Esophagus squamous epithelium (tissue), 5 donors: Measurements from ENCODE around the gene HYAL3. TPM values are rescaled to one million over a fixed set of nuclear protein-coding genes. Genes with fewer than 3 reads are reported as not detected.

ENCODE experiments used
- DNase-seq: peaks from one replicate; lab custom pipeline; 2025; lab: John Stamatoyannopoulos, UW
- H3K27ac ChIP-seq, 4 donors: fragments of 200-600 bp; sonication (generic); one replicate each; pipeline ENCODE4 v1.5.1; 2016 to 2019; ENCODE audit warnings: mild to moderate bottlenecking in 1 of 4
- H3K27me3 ChIP-seq, 4 donors: fragments of 200-600 bp; sonication (generic); 1 replicate in 3 of 4; 2 replicates in 1 of 4; pipeline versions ENCODE4 v1.5.1 to v1.6.0; 2017 to 2021; ENCODE audit warnings: antibody characterized with exemption in 1 of 4
- H3K36me3 ChIP-seq, 3 donors: fragments of 200-600 bp; sonication (generic); one replicate each; pipeline ENCODE4 v1.5.1; 2016 to 2019
- H3K4me1 ChIP-seq, 3 donors: fragments of 200-600 bp; sonication (generic); one replicate each; pipeline ENCODE4 v1.5.1; 2017 to 2019
- H3K4me3 ChIP-seq, 4 donors: fragments of 200-600 bp; sonication (generic); 1 replicate in 3 of 4; 2 replicates in 1 of 4; pipeline ENCODE4 v1.5.1; 2016 to 2019; ENCODE audit warnings: mild to moderate bottlenecking in 2 of 4, moderate library complexity in 1 of 4
- H3K9me3 ChIP-seq, 3 donors: fragments of 200-600 bp; sonication (generic); one replicate each; pipeline ENCODE4 v1.5.1; 2016 to 2019
- CTCF ChIP-seq, 6 experiments: fragments of 450-650 bp in 4 of 6; fragments of 200-600 bp in 2 of 6; sonication (generic) in 2 of 6; IDR thresholded peaks; one replicate each; pipeline ENCODE4 v1.5.1; 2016 to 2019; ENCODE audit warnings: antibody characterized with exemption in 6 of 6, mild to moderate bottlenecking in 4 of 6, moderate library complexity in 4 of 6
- POLR2A ChIP-seq, 4 donors: fragments of 450-650 bp; IDR thresholded peaks; one replicate each; pipeline ENCODE4 v1.6.1; 2017; ENCODE audit warnings: antibody characterized with exemption in 4 of 4, mild to moderate bottlenecking in 4 of 4, moderate library complexity in 3 of 4
- WGBS, 2 donors: methylation state at CpG; one replicate each; pipeline ENCODE4 v1.1.5; 2018; 5-methylcytosine and 5-hydroxymethylcytosine counted together
- intact Hi-C: fragments of 100-400 bp; cut with DNase I; formaldehyde crosslinking; loops from one replicate; pipeline ENCODE4 v1.15.0; 2022
- total RNA-seq, 4 donors: library from RNA; depleted of rRNA; stranded (reverse); fragments of >200 nt; gene quantifications; one replicate each; pipeline ENCODE4 v1.1.0, GENCODE V29; 2016
- donor health status: DM: yes; HTN: yes; CAD: no.

The HYAL3 gene
- total RNA-seq, 4 donors from 2014 or later, result 5.3 to 7.9 (median 5.8) TPM

- intact Hi-C loops, result no loop called here
- WGBS, 2 donors, result 37 to 53% methylated on average over 5 of the region's 5 CpGs
- H3K4me3 ChIP-seq, result peak overlapping the region in 1 of 4 donors; percentile 12
Observed at GRCh38 chr3:50334339-50335075, 35.3 kb upstream of the HYAL3 start.

GRCh38 chr3:50333744-50334328 is 34.6 kb upstream of the HYAL3 start:
- 42 to 73% methylated on average over 9 to 10 of the region's 12 CpGs for WGBS, 2 donors
- Histone ChIP-seq H3K4me1 (peaks cover 48 to 70% (median 51%) of the 10 kb centered on the region in 3 donors), H3K27ac (peak overlapping the region; percentile 96 to 100 (median 98))

More at GRCh38 chr3:50334339-50335075, 35.3 kb upstream of the HYAL3 start:
- Histone ChIP-seq H3K9me3 (no peaks in the 10 kb centered on the region), H3K36me3 (peaks cover 22 to 42% (median 26%) of the 10 kb centered on the region in 3 donors), H3K27me3 (no peaks in the 10 kb centered on the region), H3K27ac (peak overlapping the region; percentile 96 to 100 (median 98)), H3K4me1 (peaks cover 48 to 72% (median 52%) of the 10 kb centered on the region in 3 donors)
- no peak for DNase-seq
- no peak for TF ChIP-seq POLR2A (IDR thresholded peaks at IDR 0.05)
- no peak for TF ChIP-seq CTCF (IDR thresholded peaks at IDR 0.05)

GRCh38 chr3:50331364-50331907 is 32.2 kb upstream of the HYAL3 start:
- DNase-seq, result no peak
- intact Hi-C loops, result no loop called here
- 90% methylated on average over 8 of the region's 19 CpGs; no CpG with 5 or more reads in 1 of the 2 donors for WGBS, 2 donors

More at GRCh38 chr3:50333744-50334328, 34.6 kb upstream of the HYAL3 start:
- TF ChIP-seq POLR2A (IDR thresholded peaks at IDR 0.05) (no peak), CTCF (IDR thresholded peaks at IDR 0.05) (no peak)
- peak overlapping the region in 1 of 4 donors; percentile 12 for H3K4me3 ChIP-seq
- no peaks in the 10 kb centered on the region for H3K27me3 ChIP-seq
- intact Hi-C loops, result no loop called here
- peaks cover 24 to 47% (median 26%) of the 10 kb centered on the region in 3 donors for H3K36me3 ChIP-seq
- H3K9me3 ChIP-seq, result no peaks in the 10 kb centered on the region
- DNase-seq, result no peak

GRCh38 chr3:50330330-50330729 is 31.1 kb upstream of the HYAL3 start:
- no peaks in the 10 kb centered on the region for H3K9me3 ChIP-seq
- no peak overlapping the region for H3K4me3 ChIP-seq
- H3K27ac ChIP-seq, result no peak overlapping the region
- DNase-seq, result no peak
- H3K4me1 ChIP-seq, result peaks cover 38 to 72% (median 43%) of the 10 kb centered on the region in 3 donors
- peaks cover 24 to 60% (median 26%) of the 10 kb centered on the region in 3 donors for H3K36me3 ChIP-seq
- WGBS, 2 donors, result 93% methylated on average over 3 of the region's 10 CpGs; no CpG with 5 or more reads in 1 of the 2 donors
- intact Hi-C loops, result no loop called here
- TF ChIP-seq CTCF (IDR thresholded peaks at IDR 0.05), result no peak
- no peak for TF ChIP-seq POLR2A (IDR thresholded peaks at IDR 0.05)
- H3K27me3 ChIP-seq, result no peaks in the 10 kb centered on the region

More at GRCh38 chr3:50331364-50331907, 32.2 kb upstream of the HYAL3 start:
- TF ChIP-seq POLR2A (IDR thresholded peaks at IDR 0.05), result no peak
- no peak for TF ChIP-seq CTCF (IDR thresholded peaks at IDR 0.05)
- H3K9me3 ChIP-seq, result no peaks in the 10 kb centered on the region
- H3K27me3 ChIP-seq, result no peaks in the 10 kb centered on the region
- no peak overlapping the region for H3K27ac ChIP-seq
- no peak overlapping the region for H3K4me3 ChIP-seq
- H3K36me3 ChIP-seq, result peaks cover 24 to 49% (median 26%) of the 10 kb centered on the region in 3 donors
- peaks cover 49 to 72% (median 54%) of the 10 kb centered on the region in 3 donors for H3K4me1 ChIP-seq
